ENCODE data around the gene METTL25. TPM values are rescaled to one million over a fixed set of nuclear protein-coding genes. Genes with fewer than 3 reads are reported as not detected.

Gene METTL25
- total and polyA plus RNA-seq, 10 of the 15 experiments (the other 5 are each of a cell fraction or from before 2014, with no cell fraction given) = 5.6 to 11.3 (median 8.0) TPM

- TF ChIP-seq MEF2A (IDR thresholded peaks at IDR 0.05; ENCODE audit: insufficient read depth, low read depth, low read length) (peak; percentile 83), TARDBP (IDR thresholded peaks at IDR 0.05; ENCODE audit: borderline replicate concordance) (no peak), STAT1 (conservative IDR thresholded peaks at IDR 0.05) (no peak), IRF4 (IDR thresholded peaks at IDR 0.05; ENCODE audit: low read depth, low read length) (no peak), FOS (IDR thresholded peaks at IDR 0.05; ENCODE audit: borderline replicate concordance, extremely low read depth, insufficient read length) (no peak), RFX5 (IDR thresholded peaks at IDR 0.05; ENCODE audit: low read depth, low read length) (no peak), YY1 (IDR thresholded peaks at IDR 0.05; ENCODE audit: low read depth, low read length) (no peak), PAX8 (IDR thresholded peaks at IDR 0.05) (no peak), KLF5 (IDR thresholded peaks at IDR 0.05; ENCODE audit: partially characterized antibody) (no peak), REST (IDR thresholded peaks at IDR 0.05; ENCODE audit: low read depth, low read length) (no peak), NR2C2 (IDR thresholded peaks at IDR 0.05; ENCODE audit: borderline replicate concordance, control insufficient read depth, insufficient read length, low read depth) (no peak), BCL11A (IDR thresholded peaks at IDR 0.05; ENCODE audit: low read depth, low read length) (peak; percentile 56; the same call in 1 of the 2 replicates), RBBP5 (conservative IDR thresholded peaks at IDR 0.05) (no peak), ATF7 (IDR thresholded peaks at IDR 0.05; ENCODE audit: low read depth) (peak; percentile 98), HCFC1 (IDR thresholded peaks at IDR 0.05; ENCODE audit: low read length) (no peak), RB1 (IDR thresholded peaks at IDR 0.05; ENCODE audit: borderline replicate concordance) (no peak), RUNX3 (IDR thresholded peaks at IDR 0.05; ENCODE audit: low read length) (peak; percentile 58; the same call in 1 of the 2 replicates), SIN3A (IDR thresholded peaks at IDR 0.05; ENCODE audit: low read depth, low read length) (no peak), EZH2 (IDR thresholded peaks at IDR 0.05; ENCODE audit: borderline replicate concordance, control insufficient read depth, low read depth, low read length) (no peak), CHD1 (IDR thresholded peaks at IDR 0.05; ENCODE audit: low read depth, low read length) (no peak), SRF (IDR thresholded peaks at IDR 0.05; ENCODE audit: low read depth in 2 of 2, low read length in 2 of 2) (no peak), SMAD1 (IDR thresholded peaks at IDR 0.05; ENCODE audit: low read depth, partially characterized antibody) (no peak), EED (IDR thresholded peaks at IDR 0.05; ENCODE audit: low read depth) (no peak), POLR2A (IDR thresholded peaks at IDR 0.05; ENCODE audit: low read depth, low read length) (no peak), NRF1 (conservative IDR thresholded peaks at IDR 0.05; ENCODE audit: low read depth, low read length) (no peak)
- TF ChIP-seq, protein P1, sequence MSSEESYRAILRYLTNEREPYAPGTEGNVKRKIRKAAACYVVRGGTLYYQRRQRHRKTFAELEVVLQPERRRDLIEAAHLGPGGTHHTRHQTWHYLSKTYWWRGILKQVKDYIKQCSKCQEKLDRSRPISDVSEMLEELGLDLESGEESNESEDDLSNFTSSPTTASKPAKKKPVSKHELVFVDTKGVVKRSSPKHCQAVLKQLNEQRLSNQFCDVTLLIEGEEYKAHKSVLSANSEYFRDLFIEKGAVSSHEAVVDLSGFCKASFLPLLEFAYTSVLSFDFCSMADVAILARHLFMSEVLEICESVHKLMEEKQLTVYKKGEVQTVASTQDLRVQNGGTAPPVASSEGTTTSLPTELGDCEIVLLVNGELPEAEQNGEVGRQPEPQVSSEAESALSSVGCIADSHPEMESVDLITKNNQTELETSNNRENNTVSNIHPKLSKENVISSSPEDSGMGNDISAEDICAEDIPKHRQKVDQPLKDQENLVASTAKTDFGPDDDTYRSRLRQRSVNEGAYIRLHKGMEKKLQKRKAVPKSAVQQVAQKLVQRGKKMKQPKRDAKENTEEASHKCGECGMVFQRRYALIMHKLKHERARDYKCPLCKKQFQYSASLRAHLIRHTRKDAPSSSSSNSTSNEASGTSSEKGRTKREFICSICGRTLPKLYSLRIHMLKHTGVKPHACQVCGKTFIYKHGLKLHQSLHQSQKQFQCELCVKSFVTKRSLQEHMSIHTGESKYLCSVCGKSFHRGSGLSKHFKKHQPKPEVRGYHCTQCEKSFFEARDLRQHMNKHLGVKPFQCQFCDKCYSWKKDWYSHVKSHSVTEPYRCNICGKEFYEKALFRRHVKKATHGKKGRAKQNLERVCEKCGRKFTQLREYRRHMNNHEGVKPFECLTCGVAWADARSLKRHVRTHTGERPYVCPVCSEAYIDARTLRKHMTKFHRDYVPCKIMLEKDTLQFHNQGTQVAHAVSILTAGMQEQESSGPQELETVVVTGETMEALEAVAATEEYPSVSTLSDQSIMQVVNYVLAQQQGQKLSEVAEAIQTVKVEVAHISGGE (CRISPR knock-in tag; IDR thresholded peaks at IDR 0.05) = no peak
- TF ChIP-seq, protein P2, sequence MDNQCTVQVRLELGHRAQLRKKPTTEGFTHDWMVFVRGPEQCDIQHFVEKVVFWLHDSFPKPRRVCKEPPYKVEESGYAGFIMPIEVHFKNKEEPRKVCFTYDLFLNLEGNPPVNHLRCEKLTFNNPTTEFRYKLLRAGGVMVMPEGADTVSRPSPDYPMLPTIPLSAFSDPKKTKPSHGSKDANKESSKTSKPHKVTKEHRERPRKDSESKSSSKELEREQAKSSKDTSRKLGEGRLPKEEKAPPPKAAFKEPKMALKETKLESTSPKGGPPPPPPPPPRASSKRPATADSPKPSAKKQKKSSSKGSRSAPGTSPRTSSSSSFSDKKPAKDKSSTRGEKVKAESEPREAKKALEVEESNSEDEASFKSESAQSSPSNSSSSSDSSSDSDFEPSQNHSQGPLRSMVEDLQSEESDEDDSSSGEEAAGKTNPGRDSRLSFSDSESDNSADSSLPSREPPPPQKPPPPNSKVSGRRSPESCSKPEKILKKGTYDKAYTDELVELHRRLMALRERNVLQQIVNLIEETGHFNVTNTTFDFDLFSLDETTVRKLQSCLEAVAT (IDR thresholded peaks at IDR 0.05) = peak; percentile 53; the same call in 1 of the 2 replicates
Observed at GRCh38 chr12:82438356-82438755, 80.0 kb downstream of the METTL25 start (continued).

Measured in GM12878 (cell line).